GM19099 (cell line): ENCODE data around the gene IMPG1.

Experiments used
- POLR2A ChIP-seq: IDR thresholded peaks from 3 replicates; pipeline ENCODE4 v1.6.1; 2011; ENCODE audit warnings: low read depth; ENCODE audit not compliant: insufficient read length; ENCODE audit errors: extremely low read depth

IMPG1 gene

DNA sequence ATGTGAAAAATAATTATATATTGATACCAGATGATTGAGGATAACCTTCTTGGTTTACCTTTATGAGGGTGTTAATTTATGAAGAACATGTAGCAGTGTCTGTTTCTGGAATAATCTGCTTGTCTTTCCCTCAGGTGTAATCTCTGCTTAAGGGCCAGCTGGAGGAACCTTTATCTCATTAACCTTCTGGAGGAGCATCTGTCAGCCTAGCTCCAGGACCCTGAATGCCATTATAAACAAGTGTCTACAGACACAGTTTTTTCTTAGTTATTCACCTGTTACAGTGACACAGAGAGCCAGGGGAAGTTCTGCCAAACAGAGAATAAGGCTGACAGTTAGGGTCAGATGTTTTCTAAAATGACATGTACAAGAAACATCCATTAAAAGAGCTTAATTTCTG, at the start of gene IMPG1:
IMPG1 (minus strand) TSS at position 101 of the 400 bp plus-strand sequence. CDS start 174 bp downstream, outside the sequence.
- TF ChIP-seq POLR2A = no peak

GRCh38 chr6:76120302-76120701, 47.8 kb upstream of the IMPG1 start:
- no peak for TF ChIP-seq POLR2A

DNA sequence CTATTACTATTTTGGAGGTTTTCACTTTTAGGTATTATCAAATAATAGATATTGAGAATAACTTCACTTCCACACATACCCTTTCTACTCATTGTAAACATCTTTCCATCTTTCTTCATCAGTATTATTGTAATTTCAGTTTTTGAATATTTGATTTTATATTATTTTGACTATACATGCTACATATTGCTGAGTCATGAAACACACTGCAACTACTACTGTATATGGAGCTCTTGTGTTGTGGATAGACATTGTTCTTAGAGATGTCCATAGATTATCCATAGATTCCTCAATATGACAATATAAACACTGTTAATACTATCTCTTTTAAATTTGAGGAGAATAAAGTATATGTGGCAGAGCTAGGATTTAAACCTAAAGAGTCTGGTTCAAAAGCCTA, 819 bp upstream of the IMPG1 start:
- TF ChIP-seq POLR2A = no peak

DNA sequence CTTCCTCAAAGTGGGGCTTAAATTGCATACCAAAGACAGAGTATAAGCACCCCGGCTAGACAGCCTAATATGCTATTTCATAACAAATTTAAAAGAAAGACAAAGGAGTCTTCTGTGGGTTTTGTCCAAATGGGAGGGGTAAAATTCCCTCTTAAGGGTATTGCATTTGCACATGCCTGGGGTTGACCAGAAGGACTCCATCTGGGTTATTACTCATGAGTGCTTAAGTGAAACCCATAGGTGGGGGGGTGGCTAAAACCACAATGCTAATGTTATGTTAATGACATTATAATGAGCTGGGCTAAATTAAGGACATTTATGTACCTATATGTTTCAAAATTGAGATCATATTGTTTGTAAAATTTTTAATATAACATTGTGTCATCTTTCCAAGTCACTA, 15.0 kb downstream of the IMPG1 start:
- no peak for TF ChIP-seq POLR2A

DNA sequence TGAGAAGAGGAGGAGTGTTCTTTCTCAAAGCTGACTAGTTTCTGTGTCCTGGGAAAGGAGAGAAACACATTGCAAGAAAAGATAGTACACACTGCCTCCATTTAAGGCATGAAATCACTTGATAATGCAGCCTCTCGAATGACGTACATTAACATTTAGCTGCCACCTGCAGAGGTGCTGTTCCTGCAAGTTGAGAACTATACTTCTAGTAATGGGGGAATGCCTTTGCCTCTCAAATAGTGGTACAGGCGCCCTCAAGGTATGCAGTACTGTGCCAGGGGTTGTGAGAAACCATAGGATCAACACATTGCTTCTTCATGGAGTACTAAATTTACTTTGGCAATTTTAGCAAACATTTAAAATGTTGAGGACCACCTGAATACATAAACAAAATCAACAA, 20.1 kb downstream of the IMPG1 start:
- TF ChIP-seq POLR2A = no peak

GRCh38 chr6:76043690-76044089, 28.8 kb downstream of the IMPG1 start:
- TF ChIP-seq POLR2A = no peak

- TF ChIP-seq POLR2A = no peak
Measured at GRCh38 chr6:76035713-76036112, 36.7 kb downstream of the IMPG1 start.

DNA sequence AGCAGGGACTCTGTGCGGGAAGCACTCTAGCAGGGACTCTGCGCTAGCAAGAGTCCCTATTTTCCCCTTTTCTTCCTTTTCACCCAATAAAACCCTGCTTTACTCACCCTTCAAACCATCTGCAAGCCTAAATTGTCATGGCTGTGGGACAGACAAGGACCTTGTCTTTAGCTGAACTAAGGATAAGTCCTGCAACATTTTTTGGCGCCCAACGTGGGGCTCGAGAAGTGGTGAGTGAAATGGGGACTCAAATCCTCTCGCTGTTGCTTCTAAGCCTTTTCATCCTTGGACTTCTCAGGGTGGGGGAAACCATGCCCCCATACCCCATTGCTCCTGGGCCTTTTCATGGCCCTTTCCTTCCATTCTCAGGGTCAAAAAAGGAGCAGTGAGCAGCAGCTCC, 46.4 kb downstream of the IMPG1 start:
- no peak for TF ChIP-seq POLR2A

DNA sequence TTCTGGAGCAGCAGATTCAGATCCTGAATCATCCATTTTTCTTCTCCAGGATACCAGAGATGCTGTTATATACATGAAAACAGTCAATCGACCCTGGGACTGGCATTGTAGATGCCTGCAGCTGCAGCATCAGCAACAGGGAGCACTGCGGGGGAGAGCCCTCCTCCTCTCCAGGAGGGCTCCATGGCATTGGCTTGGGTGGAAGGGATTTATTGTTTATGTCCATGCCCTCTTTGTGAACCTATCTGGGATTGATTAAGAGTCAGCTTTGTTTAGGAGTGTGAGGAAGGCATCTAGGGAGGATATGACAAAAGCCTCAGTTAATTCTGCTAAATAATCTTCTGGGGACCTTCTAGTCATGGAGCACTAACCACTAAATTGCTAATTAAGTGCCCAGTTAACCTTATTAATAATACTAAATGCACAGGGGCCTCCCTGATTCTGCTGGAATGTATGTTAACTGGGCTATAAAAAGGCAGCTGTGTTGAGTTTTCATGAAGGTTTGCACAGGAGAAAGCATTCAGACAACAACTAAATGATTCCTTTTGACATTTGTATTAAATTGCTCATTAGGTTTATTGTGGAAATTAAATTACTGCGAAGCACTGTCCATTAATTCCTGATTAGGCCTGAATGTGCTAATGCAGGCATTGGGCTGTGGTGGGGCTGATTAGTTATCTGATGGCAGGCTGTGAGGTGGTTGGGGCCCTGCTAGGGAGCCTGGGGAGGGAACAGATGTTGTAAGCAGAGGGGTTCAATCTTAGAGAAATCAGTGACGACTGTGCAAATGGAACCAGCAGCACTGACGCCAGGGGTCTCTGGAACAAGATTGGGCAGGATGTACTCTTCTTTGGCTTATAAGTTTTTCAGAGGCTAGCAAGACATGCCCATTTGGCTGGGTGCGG, 57.6 kb downstream of the IMPG1 start:
- TF ChIP-seq POLR2A = no peak

GRCh38 chr6:76004202-76004601, 68.3 kb downstream of the IMPG1 start:
- TF ChIP-seq POLR2A = no peak

DNA sequence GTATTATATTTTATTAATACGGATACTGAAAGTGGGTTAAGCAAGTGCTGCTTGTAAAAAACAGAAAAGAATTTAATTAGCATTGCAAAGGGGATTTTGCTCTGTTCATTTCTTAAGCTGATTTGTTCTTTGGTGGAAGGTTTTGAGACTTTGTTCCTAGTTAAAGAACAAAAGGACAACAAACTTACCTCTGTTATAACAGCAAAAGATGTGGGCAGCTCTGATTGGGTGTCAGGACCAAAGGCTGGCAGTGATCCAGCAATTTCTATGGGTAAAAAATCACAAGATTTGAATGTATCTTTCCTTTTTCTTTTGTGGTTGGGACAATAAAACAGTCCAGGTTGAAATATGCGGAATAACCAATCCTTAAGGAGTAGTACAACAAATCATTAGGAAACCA, 68.8 kb downstream of the IMPG1 start:
- no peak for TF ChIP-seq POLR2A

GRCh38 chr6:76003113-76003512, 69.3 kb downstream of the IMPG1 start:
- TF ChIP-seq POLR2A = no peak

- no peak for TF ChIP-seq POLR2A
Measured at GRCh38 chr6:76000629-76001028, 71.8 kb downstream of the IMPG1 start.

DNA sequence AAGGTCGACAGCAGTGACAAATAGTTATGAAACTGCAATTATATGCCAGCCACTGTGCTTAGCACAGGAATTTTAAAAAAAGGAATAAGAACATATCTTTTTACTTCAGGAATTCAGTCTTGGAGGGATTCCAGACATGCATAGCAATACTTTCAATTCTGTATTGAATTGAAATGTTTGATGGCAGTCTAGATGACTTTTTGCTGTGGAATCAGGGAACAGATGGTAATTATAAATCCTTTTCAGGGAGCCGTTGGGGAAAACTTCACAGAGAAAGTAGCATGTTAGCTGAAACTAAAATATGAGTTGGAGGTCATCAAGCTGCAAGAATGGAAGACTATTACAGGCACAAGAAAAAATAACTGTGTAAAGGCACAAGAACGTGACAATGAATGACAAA, 74.8 kb downstream of the IMPG1 start:
- TF ChIP-seq POLR2A = no peak

GRCh38 chr6:75993236-75994162, 79.0 kb downstream of the IMPG1 start:
- TF ChIP-seq POLR2A = no peak

- no peak for TF ChIP-seq POLR2A
Measured at GRCh38 chr6:75991941-75992340, 80.5 kb downstream of the IMPG1 start.
